ENCODE results near the gene FAM171A1. TPM values are rescaled to one million over a fixed set of nuclear protein-coding genes. Genes with fewer than 3 reads are reported as not detected.

FAM171A1 gene
- polyA plus RNA-seq, 4 donors: 83.4 to 100 (median 91.7) TPM

DNA sequence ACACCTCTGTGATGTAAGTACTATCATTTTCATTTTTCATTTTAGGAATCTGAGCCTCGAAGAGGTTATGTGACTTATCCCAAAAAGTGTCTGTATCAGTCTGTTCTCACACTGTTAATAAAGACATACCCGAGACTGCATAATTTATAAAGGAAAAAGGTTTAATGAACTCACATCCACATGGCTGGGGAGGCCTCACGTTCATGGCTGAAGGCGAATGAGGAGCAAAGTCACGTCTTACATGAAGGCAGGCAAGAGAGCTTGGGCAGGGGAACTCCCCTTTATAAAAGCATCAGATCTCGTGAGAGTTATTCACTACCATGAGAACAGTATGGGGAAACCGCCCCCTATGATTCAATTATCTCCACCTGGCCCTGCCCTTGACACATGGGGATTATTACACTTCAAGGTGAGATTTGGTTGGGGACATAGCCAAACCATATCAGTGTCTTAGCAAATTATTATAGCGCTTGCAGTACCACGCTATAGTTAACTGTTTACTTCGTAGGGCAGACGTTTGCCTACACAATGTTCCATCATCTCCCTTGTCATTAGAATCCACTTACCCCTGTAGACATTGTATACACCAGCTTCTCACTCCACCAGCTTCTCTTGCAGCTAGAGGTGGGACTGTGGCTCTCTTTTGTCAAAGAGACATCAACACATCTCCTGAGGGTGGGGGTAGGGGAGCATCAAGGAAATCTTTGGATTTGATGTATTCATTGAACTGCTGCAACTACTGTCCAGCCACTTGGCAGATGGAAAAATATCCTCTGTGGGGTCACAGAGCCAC lies 187.2 kb downstream of the FAM171A1 start:
- DNase-seq (ENCODE audit: low read depth in 4 of 4, low spot score in 2 of 4): no peak

- no peak for DNase-seq (ENCODE audit: low read depth in 4 of 4, low spot score in 2 of 4)
Observed at GRCh38 chr10:15182540-15183207, 188.4 kb downstream of the FAM171A1 start.

DNA sequence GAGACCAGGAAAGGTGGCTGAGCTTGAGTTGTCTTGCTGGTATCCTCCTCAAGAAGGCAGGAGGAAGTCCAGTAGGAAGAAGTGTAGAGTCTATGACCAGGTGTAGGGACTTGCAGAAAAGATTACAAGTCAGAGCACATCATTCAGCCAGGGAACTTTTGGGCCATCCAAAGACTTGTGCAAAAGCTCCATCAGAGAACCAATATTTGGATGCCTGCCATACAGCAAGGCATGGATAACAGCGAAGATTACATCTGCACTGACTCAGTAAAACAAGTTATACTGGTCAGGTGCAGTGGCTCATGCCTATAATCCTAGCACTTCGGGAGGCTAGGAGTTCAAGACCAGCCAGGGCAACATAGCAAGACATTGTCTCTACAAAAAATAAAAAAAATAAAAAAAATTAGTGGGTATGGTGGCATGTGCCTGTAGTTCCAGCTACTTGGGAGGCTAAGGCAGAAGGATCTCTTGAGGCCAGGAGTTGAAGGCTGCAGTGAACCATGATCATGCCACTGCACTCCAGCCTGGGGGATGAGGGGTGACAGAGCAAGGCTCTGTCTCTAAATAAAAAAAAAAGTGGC lies 189.4 kb downstream of the FAM171A1 start:
- no peak for DNase-seq (ENCODE audit: low read depth in 4 of 4, low spot score in 2 of 4)

- no peak for DNase-seq (ENCODE audit: low read depth in 4 of 4, low spot score in 2 of 4)
Observed at GRCh38 chr10:15180736-15181135, 190.4 kb downstream of the FAM171A1 start.

GRCh38 chr10:15176269-15176668 lies 194.8 kb downstream of the FAM171A1 start:
- no peak for DNase-seq (ENCODE audit: low read depth in 4 of 4, low spot score in 2 of 4)

GRCh38 chr10:15175587-15175986 lies 195.5 kb downstream of the FAM171A1 start:
- DNase-seq (ENCODE audit: low read depth in 4 of 4, low spot score in 2 of 4): no peak

DNA sequence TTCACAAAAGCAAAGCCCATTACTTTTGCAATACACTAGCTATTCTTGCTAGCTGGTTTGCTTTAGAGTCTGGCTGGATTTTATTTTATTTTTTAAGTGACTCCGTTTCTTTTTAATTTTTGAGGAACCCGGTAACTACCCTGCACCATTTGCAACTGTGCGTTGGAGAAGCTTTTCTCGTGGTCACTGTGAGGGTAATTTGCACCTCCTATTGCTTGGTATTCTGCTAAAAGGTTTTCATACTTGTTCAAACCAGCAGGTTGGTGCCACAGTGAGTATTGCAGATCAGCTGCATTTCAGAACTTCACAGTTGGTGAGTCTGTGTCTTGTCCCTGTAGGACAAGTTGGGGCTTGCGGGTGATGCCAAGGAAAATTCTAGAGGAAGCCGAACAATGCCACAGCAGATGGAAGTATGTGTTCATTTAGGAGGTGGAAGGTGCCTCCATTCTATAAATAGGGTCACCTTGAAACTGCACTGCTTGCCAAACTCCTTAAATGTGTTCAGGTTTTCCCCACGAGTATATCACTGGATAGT lies 198.7 kb downstream of the FAM171A1 start:
- no peak for DNase-seq (ENCODE audit: low read depth in 4 of 4, low spot score in 2 of 4)

DNA sequence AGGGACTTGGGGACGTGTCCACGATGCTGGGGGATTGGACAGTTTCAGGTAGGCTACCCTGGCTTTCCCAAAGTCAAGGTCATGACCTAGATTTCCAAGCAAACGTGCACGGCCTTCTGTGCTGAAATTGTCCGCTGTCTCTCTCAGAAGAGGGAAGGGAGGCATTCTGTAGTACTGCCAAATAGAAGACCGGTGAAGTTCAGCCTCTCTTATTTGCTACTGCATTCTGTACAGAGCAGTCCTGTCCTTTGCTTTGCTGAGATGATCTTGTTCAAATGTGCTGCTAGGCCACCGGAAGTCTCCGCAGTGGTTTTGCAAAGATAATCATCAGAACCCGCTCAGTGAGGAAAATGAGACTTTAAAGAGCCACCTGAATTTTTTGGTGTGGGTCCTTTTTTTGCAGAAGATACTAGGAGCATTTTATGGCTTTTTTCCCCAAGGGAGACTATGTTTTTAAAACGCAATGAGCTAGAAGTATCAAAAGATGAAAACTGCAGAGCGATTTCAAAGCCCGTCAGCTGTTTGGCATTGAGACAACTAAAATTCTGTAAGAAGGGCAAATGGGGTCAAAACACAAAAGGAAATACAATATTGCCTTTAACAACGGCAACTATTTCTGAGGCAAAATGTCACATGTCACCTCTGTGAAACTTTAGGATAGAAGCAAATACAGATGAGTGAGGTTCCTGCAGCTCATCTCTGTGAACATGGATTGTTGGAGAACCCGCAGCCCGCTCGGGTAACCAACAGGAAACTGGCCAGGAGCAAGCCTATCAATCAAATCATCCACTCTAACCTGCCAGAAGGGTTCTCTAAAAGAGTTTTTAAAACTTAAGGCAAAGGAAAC lies 201.3 kb downstream of the FAM171A1 start:
- no peak for DNase-seq (ENCODE audit: low read depth in 4 of 4, low spot score in 2 of 4)

DNA sequence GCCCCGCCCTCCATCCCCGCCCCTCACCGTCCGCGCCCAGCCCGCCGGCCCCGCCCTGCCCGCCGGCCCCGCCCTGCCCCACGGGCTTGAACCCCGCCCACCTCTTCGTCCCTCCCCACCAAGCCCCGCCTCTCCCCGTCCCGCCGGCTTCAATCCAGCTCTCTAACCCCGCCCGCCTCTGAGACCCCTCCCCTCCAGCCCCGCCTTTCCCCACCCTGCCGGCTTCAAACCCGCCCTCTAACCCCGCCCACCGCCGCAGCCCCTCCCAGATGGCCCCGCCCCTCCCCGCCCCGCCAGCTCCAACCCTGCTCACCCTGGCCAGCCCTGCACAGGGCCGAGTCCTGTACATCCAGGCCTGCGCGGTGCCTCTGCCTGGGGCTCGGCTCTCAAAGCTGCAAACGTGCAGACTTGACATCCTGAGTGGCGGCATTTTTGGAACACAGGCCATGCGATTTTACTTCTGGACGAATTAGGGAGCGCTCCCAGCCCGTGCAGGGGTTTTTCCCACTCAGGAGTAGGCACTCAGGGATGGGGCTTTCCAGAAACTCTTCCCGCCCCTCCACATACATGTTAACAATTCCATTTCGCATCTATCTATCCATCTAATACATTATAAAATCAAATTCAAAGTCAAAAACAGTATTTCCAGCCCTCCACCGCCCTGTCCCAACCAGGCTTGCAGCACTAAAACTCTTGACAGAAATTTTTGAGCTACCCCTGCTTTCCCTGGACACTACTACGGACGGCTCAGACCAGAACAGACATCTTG lies 202.1 kb downstream of the FAM171A1 start:
- DNase-seq (ENCODE audit: low read depth in 4 of 4, low spot score in 2 of 4): peak in 3 of 4 donors; percentile 83 to 87 (median 85)

GRCh38 chr10:15168291-15168785 lies 202.8 kb downstream of the FAM171A1 start, which contains the start of gene NMT2:
Gene NMT2 (minus strand): TSS chr10:15168693. CDS start chr10:15168612, 81 bp downstream.
- DNase-seq (ENCODE audit: low read depth in 4 of 4, low spot score in 2 of 4): peak in 3 of 4 donors; percentile 59 to 79 (median 65)

- DNase-seq (ENCODE audit: low read depth in 4 of 4, low spot score in 2 of 4): peak; percentile 34 to 66 (median 52)
Observed at GRCh38 chr10:15167411-15168290, 203.4 kb downstream of the FAM171A1 start.

GRCh38 chr10:15166325-15166724 lies 204.8 kb downstream of the FAM171A1 start:
- DNase-seq (ENCODE audit: low read depth in 4 of 4, low spot score in 2 of 4): no peak

- no peak for DNase-seq (ENCODE audit: low read depth in 4 of 4, low spot score in 2 of 4)
Observed at GRCh38 chr10:15163253-15163828, 207.7 kb downstream of the FAM171A1 start.

Other genes starting within 250 kb of the FAM171A1 start
- 10 to 100 TPM; 29.2 to 41.0 (median 33.1) TPM for gene NMT2, start 202.6 kb downstream of the FAM171A1 start, polyA plus RNA-seq (ENCODE audit: insufficient read length in 4 of 4)

Measured in left renal cortex interstitium (tissue), 4 donors.